ENCODE measurements around the gene CIC. TPM values are rescaled to one million over a fixed set of nuclear protein-coding genes. Genes with fewer than 3 reads are reported as not detected.

CIC gene
- total RNA-seq, 1 experiment from 2014 or later, result 54.0 TPM

- H4K20me1 ChIP-seq (ENCODE audit: control insufficient read depth, insufficient read depth, insufficient read length), result no peaks in the 10 kb centered on the region
- peaks cover 3% of the 10 kb centered on the region for H3K79me1 ChIP-seq (ENCODE audit: insufficient read depth, low read depth, low read length, poor library complexity, severe bottlenecking)
- H3K23ac ChIP-seq (ENCODE audit: insufficient read length, low read depth, low read length), result no peak overlapping the region
- H3K4me2 ChIP-seq (ENCODE audit: insufficient read depth, insufficient read length, low read length), result no peak overlapping the region
- peaks cover 2% of the 10 kb centered on the region; the same call in 1 of the 2 replicates for H3K79me2 ChIP-seq (ENCODE audit: insufficient read depth, low read length)
- no peak overlapping the region for H4K91ac ChIP-seq (ENCODE audit: insufficient read length, low read depth, low read length)
- no peak overlapping the region for H2BK15ac ChIP-seq (ENCODE audit: low read depth, low read length)
- H3K18ac ChIP-seq (ENCODE audit: insufficient read length, low read depth, low read length), result no peak overlapping the region
- H2BK120ac ChIP-seq (ENCODE audit: low read depth, low read length, poor library complexity, severe bottlenecking), result no peak overlapping the region
- H3K14ac ChIP-seq (ENCODE audit: insufficient read depth, low read length), result no peak overlapping the region
- H2BK12ac ChIP-seq (ENCODE audit: insufficient read length, low read depth, low read length), result no peak overlapping the region
- H3K56ac ChIP-seq (ENCODE audit: insufficient read length, low read depth, low read length), result no peak overlapping the region
- H3K27ac ChIP-seq (ENCODE audit: insufficient read length, low read depth, low read length), result no peak overlapping the region
- H3T11ph ChIP-seq (ENCODE audit: low read length), result no peak overlapping the region
- no peaks in the 10 kb centered on the region for H3K9me3 ChIP-seq (ENCODE audit: control insufficient read depth, low read depth, low read length)
- Mint-ChIP-seq H3K9me3 (no peaks in the 10 kb centered on the region), H3K4me1 (peaks cover 14% of the 10 kb centered on the region in 2 experiments), H3K4me3 (no peak overlapping the region), H3K27ac (no peak overlapping the region), H3K27me3 (ENCODE audit: low read depth) (no peaks in the 10 kb centered on the region; the same call in 1 of the 2 replicates), H3K36me3 (ENCODE audit: insufficient read depth in 1 of 3, low read depth in 3 of 3) (peaks cover 1 to 8% (median 3%) of the 10 kb centered on the region in 3 experiments; a peak in 5 of 7 replicates)
- TF ChIP-seq CTCF (conservative IDR thresholded peaks at IDR 0.05), result no peak
- no peak overlapping the region for H4K8ac ChIP-seq (replicated peaks; ENCODE audit: insufficient read length, low read depth, low read length)
- H2BK5ac ChIP-seq (ENCODE audit: insufficient read length, low read length), result no peak overlapping the region
- H3K4ac ChIP-seq (ENCODE audit: low read depth, low read length), result no peak overlapping the region
- no peak overlapping the region for H3K9ac ChIP-seq (ENCODE audit: extremely low read depth, insufficient read length, low read length)
- H2BK20ac ChIP-seq (ENCODE audit: low read depth, low read length, poor library complexity, severe bottlenecking), result no peak overlapping the region
- no peaks in the 10 kb centered on the region for H3K23me2 ChIP-seq (ENCODE audit: insufficient read length, low read depth, low read length, poor library complexity, severe bottlenecking)
- H2AK5ac ChIP-seq (ENCODE audit: insufficient read length, low read length), result no peak overlapping the region
- DNase-seq, result no peak
- no peak overlapping the region for H4K5ac ChIP-seq (ENCODE audit: insufficient read length, low read depth, low read length)
- WGBS (ENCODE audit: extremely low coverage, insufficient read length, low lambda C conversion rate), result no CpG with 5 or more reads among the region's 21 CpGs
- H3K27me3 ChIP-seq (ENCODE audit: insufficient read depth, low read length), result no peaks in the 10 kb centered on the region
- H3K4me1 ChIP-seq (ENCODE audit: insufficient read depth, low read length), result no peaks in the 10 kb centered on the region
- no peak overlapping the region for H2AFZ ChIP-seq (ENCODE audit: low read length)
Measured at GRCh38 chr19:42333975-42334696, 65.1 kb downstream of the CIC start.
